NCI-H1092 (cell line): ENCODE measurements around the gene SETDB2.
"Not testable (repeated sequence)": the region's sequence is repeated elsewhere in the genome, so short reads cannot be mapped to it uniquely, and the experiment has no call there.

Experiments
- DNase-seq: peaks from one replicate; lab custom pipeline; 2025; lab: John Stamatoyannopoulos, UW

The SETDB2 gene

GRCh38 chr13:49464621-49465325 lies 20.7 kb downstream of the SETDB2 start:
- no peak for DNase-seq

- DNase-seq: no peak
Observed at GRCh38 chr13:49466292-49466838, 22.3 kb downstream of the SETDB2 start.

- no peak for DNase-seq
Observed at GRCh38 chr13:49472186-49472585, 28.1 kb downstream of the SETDB2 start.

- no peak for DNase-seq
Observed at GRCh38 chr13:49476529-49476928, 32.5 kb downstream of the SETDB2 start.

GRCh38 chr13:49481788-49482187 lies 37.7 kb downstream of the SETDB2 start:
- no peak for DNase-seq

GRCh38 chr13:49488563-49488962 lies 44.5 kb downstream of the SETDB2 start:
- DNase-seq: no peak

GRCh38 chr13:49494645-49495044 lies 50.6 kb downstream of the SETDB2 start:
- no peak for DNase-seq

GRCh38 chr13:49495783-49496762 lies 52.0 kb downstream of the SETDB2 start, which contains the start of gene PHF11:
Gene PHF11, plus strand, starts transcription at chr13:49495953. Its CDS starts 49 bp downstream, at chr13:49496002.
- no peak for DNase-seq

GRCh38 chr13:49496837-49497236 lies 52.8 kb downstream of the SETDB2 start:
- not testable (repeated sequence) for DNase-seq

- DNase-seq: no peak
Observed at GRCh38 chr13:49497272-49497671, 53.2 kb downstream of the SETDB2 start.

- no peak for DNase-seq
Observed at GRCh38 chr13:49498206-49498605, 54.1 kb downstream of the SETDB2 start.

GRCh38 chr13:49499889-49500660 lies 56.0 kb downstream of the SETDB2 start:
- no peak for DNase-seq

GRCh38 chr13:49502954-49503353 lies 58.9 kb downstream of the SETDB2 start:
- no peak for DNase-seq

GRCh38 chr13:49503951-49504350 lies 59.9 kb downstream of the SETDB2 start:
- no peak for DNase-seq

- no peak for DNase-seq
Observed at GRCh38 chr13:49512578-49512977, 68.5 kb downstream of the SETDB2 start.

- no peak for DNase-seq
Observed at GRCh38 chr13:49516467-49516866, 72.4 kb downstream of the SETDB2 start.

- no peak for DNase-seq
Observed at GRCh38 chr13:49517461-49517860, 73.4 kb downstream of the SETDB2 start.

GRCh38 chr13:49521224-49521623 lies 77.2 kb downstream of the SETDB2 start:
- no peak for DNase-seq

GRCh38 chr13:49524740-49525501 lies 80.8 kb downstream of the SETDB2 start:
- no peak for DNase-seq

GRCh38 chr13:49527123-49527522 lies 83.0 kb downstream of the SETDB2 start:
- DNase-seq: no peak

GRCh38 chr13:49528161-49528560 lies 84.1 kb downstream of the SETDB2 start:
- no peak for DNase-seq
